Stimulated activated naive CD8-positive, alpha-beta T cell treated with anti-CD3 and anti-CD28 coated beads, Interleukin-15, Interleukin-2, amounts not matched to agents 100 ng/mL and 50 ng/mL, for 24 hours (primary cell): ENCODE measurements around the gene RHCG.

Source experiments
- H3K27ac Mint-ChIP-seq: one replicate; pipeline ENCODE4 v1.8.0; 2021; ENCODE audit warnings: mild to moderate bottlenecking, mixed read lengths
- H3K27me3 Mint-ChIP-seq: one replicate; pipeline ENCODE4 v1.8.0; 2021; ENCODE audit warnings: mixed read lengths
- H3K36me3 Mint-ChIP-seq: one replicate; pipeline ENCODE4 v1.8.0; 2021; ENCODE audit warnings: low read depth, mixed read lengths
- H3K4me1 Mint-ChIP-seq: one replicate; pipeline ENCODE4 v1.8.0; 2021; ENCODE audit warnings: low read depth, mixed read lengths
- H3K4me3 Mint-ChIP-seq: one replicate; pipeline ENCODE4 v1.8.0; 2021; ENCODE audit warnings: mild to moderate bottlenecking, mixed read lengths
- H3K9me3 Mint-ChIP-seq: one replicate; pipeline ENCODE4 v1.8.0; 2021; ENCODE audit warnings: mixed read lengths

RHCG gene

GRCh38 chr15:89429986-89430385 lies 66.4 kb downstream of the RHCG start:
- Mint-ChIP-seq H3K4me3 (no peak overlapping the region), H3K27ac (no peak overlapping the region), H3K4me1 (peaks cover 5% of the 10 kb centered on the region), H3K9me3 (no peaks in the 10 kb centered on the region), H3K27me3 (peaks cover 26% of the 10 kb centered on the region), H3K36me3 (no peaks in the 10 kb centered on the region)

GRCh38 chr15:89429023-89429422 lies 67.4 kb downstream of the RHCG start:
- Mint-ChIP-seq H3K9me3 (no peaks in the 10 kb centered on the region), H3K27ac (no peak overlapping the region), H3K27me3 (peaks cover 30% of the 10 kb centered on the region), H3K4me1 (peaks cover 5% of the 10 kb centered on the region), H3K4me3 (no peak overlapping the region), H3K36me3 (no peaks in the 10 kb centered on the region)

GRCh38 chr15:89428246-89428645 lies 68.1 kb downstream of the RHCG start:
- no peaks in the 10 kb centered on the region for H3K36me3 Mint-ChIP-seq
- H3K27ac Mint-ChIP-seq = no peak overlapping the region
- peaks cover 34% of the 10 kb centered on the region for H3K27me3 Mint-ChIP-seq
- peaks cover 5% of the 10 kb centered on the region for H3K4me1 Mint-ChIP-seq
- no peaks in the 10 kb centered on the region for H3K9me3 Mint-ChIP-seq
- H3K4me3 Mint-ChIP-seq = no peak overlapping the region

DNA sequence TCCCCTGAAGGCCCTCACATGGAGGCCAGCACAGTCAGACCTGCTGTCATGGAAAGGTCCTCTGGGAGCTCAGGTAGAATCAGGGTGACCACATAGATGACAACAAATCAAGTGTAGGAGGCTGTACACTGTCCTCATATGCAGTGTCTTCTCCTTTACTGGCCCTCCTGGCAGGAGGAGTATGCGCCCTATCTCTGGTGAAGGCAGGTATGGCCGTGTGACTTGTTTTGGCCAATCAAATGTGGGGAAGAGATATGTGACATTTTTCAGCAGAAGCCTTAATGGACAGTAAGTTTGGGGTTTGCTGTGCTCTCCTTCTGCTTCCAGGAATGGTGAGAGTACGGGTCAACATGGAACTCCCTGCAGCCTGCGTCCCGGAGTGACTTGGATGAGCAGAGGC lies 69.9 kb downstream of the RHCG start:
- Mint-ChIP-seq H3K27me3 (peaks cover 32% of the 10 kb centered on the region), H3K9me3 (no peaks in the 10 kb centered on the region), H3K27ac (no peak overlapping the region), H3K4me3 (no peak overlapping the region), H3K4me1 (peaks cover 5% of the 10 kb centered on the region), H3K36me3 (no peaks in the 10 kb centered on the region)

DNA sequence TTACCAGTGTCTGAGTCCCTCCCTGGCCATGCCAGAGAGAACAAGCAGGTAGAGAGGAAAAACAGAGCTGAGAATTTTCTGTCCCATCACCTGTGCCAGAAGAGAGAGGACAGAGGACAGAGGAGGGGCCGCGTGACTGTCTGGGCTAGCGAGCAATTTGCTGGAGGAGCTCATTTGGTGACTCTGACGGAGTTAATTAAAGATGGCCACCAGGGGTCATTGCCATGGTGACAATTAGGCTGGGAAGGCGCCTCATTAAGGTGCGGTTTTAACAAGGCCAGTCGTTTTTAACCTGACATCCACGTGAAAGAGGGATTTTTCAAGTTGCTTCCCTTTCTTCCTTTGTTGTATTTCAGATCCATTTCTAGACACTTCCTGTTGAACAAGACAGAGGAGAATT lies 72.4 kb downstream of the RHCG start:
- Mint-ChIP-seq H3K4me3 (no peak overlapping the region), H3K27ac (no peak overlapping the region), H3K9me3 (no peaks in the 10 kb centered on the region), H3K4me1 (no peaks in the 10 kb centered on the region), H3K27me3 (peaks cover 44% of the 10 kb centered on the region), H3K36me3 (no peaks in the 10 kb centered on the region)
